Keratinocyte (primary cell): ENCODE results near the gene COL25A1. TPM values are rescaled to one million over a fixed set of nuclear protein-coding genes. Genes with fewer than 3 reads are reported as not detected.

Experiments used
- DNase-seq: peaks from one replicate; pipeline ENCODE4 v3.0.0-alpha.2; 2011; ENCODE audit warnings: low read depth, missing footprints, low spot score
- FAIRE-seq: peaks from 2 replicates; lab custom pipeline; 2011; peaks lifted over from hg19 to GRCh38; lab: Jason Lieb, UNC
- H2AFZ ChIP-seq: 2 replicates; pipeline ENCODE4 v1.6.0; 2012; ENCODE audit warnings: low read length, control low read depth, inconsistent platforms; ENCODE audit not compliant: control insufficient read depth
- H3K27ac ChIP-seq: 2 replicates; pipeline ENCODE4 v1.5.1; 2011; ENCODE audit warnings: low read length; ENCODE audit not compliant: control insufficient read depth, insufficient read depth
- H3K27me3 ChIP-seq: 3 replicates; pipeline ENCODE4 v1.6.0; 2011; ENCODE audit warnings: low read length; ENCODE audit not compliant: control insufficient read depth, insufficient read depth; ENCODE audit errors: extremely low read depth
- H3K36me3 ChIP-seq, 2 experiments: 2 replicates in 1 of 2; 3 replicates in 1 of 2; pipeline ENCODE4 v1.5.1; 2011; ENCODE audit warnings: low read length in 2 of 2, mild to moderate bottlenecking in 1 of 2; ENCODE audit not compliant: control insufficient read depth in 2 of 2, insufficient read depth in 2 of 2; ENCODE audit errors: extremely low read depth in 1 of 2
- H3K4me1 ChIP-seq: 3 replicates; pipeline ENCODE4 v1.5.1; 2011; ENCODE audit warnings: low read length; ENCODE audit not compliant: control insufficient read depth, insufficient read depth; ENCODE audit errors: extremely low read depth
- H3K4me2 ChIP-seq: 3 replicates; pipeline ENCODE4 v1.6.0; 2011; ENCODE audit warnings: low read depth, low read length; ENCODE audit not compliant: control insufficient read depth, insufficient read depth; ENCODE audit errors: extremely low read depth
- H3K4me3 ChIP-seq, 3 experiments: fragments of 200-600 bp in 1 of 3; sonication (generic) in 1 of 3; 2 replicates in 2 of 3; 3 replicates in 1 of 3; pipeline ENCODE4 v1.5.1; 2011 to 2016; ENCODE audit warnings: low read length in 3 of 3, mild to moderate bottlenecking in 3 of 3, control low read depth in 2 of 3, inconsistent platforms in 1 of 3, low read depth in 1 of 3, mixed read lengths in 1 of 3, mixed run types in 1 of 3, moderate library complexity in 1 of 3; ENCODE audit not compliant: control insufficient read depth in 2 of 3, insufficient read depth in 2 of 3; ENCODE audit errors: extremely low read depth in 1 of 3
- H3K79me2 ChIP-seq: 2 replicates; pipeline ENCODE4 v1.6.0; 2012; ENCODE audit warnings: low read length; ENCODE audit not compliant: control insufficient read depth, insufficient read depth
- H3K9ac ChIP-seq: 3 replicates; pipeline ENCODE4 v1.6.0; 2011; ENCODE audit warnings: low read length; ENCODE audit not compliant: control insufficient read depth, insufficient read depth; ENCODE audit errors: extremely low read depth
- H3K9me1 ChIP-seq: 3 replicates; pipeline ENCODE4 v1.6.0; 2011; ENCODE audit warnings: low read length; ENCODE audit not compliant: control insufficient read depth, insufficient read depth; ENCODE audit errors: extremely low read depth
- H3K9me3 ChIP-seq: 2 replicates; pipeline ENCODE4 v1.5.1; 2012; ENCODE audit warnings: low read depth, low read length; ENCODE audit not compliant: control insufficient read depth
- H4K20me1 ChIP-seq: 3 replicates; pipeline ENCODE4 v1.6.0; 2011; ENCODE audit warnings: low read length; ENCODE audit not compliant: control insufficient read depth, insufficient read depth; ENCODE audit errors: extremely low read depth
- CTCF ChIP-seq, 3 experiments: IDR thresholded peaks in 1 of 3; conservative IDR thresholded peaks in 1 of 3; optimal IDR thresholded peaks in 1 of 3; 2 replicates in 2 of 3; 3 replicates in 1 of 3; pipeline versions ENCODE3 to v1.5.1; 2011; ENCODE audit warnings: low read length in 3 of 3, mild to moderate bottlenecking in 3 of 3, moderate library complexity in 2 of 3, control low read depth in 1 of 3, inconsistent platforms in 1 of 3; ENCODE audit not compliant: insufficient read depth in 2 of 3; ENCODE audit errors: extremely low read depth in 1 of 3
- EZH2 ChIP-seq: IDR thresholded peaks from one replicate; pipeline ENCODE4 v1.6.1; 2012; ENCODE audit warnings: inconsistent platforms, mild to moderate bottlenecking, low read length, moderate library complexity
- dilution Hi-C: fragments of 300-500 bp; cut with MboI; formaldehyde crosslinking; loops from one replicate; pipeline ENCODE4 v1.7.0; 2020; ENCODE audit warnings: low sequenced_read_pairs; ENCODE audit not compliant: extremely low pct_ligation_motif_present
- polyA plus RNA-seq, 5 experiments: library from polyadenylated mRNA; depleted of rRNA in 3 of 5; stranded (reverse) in 3 of 5; stranded (forward) in 1 of 5; unstranded in 1 of 5; fragments of >200 nt; gene quantifications; 1 replicate in 1 of 5; 2 replicates in 3 of 5; 3 replicates in 1 of 5; pipeline versions ENCODE4 v1.2.1 to v1.2.3, GENCODE V29; 2011 to 2012; ENCODE audit warnings: missing spikeins in 2 of 5, low read depth in 1 of 5, low replicate concordance in 1 of 5

Gene COL25A1
- polyA plus RNA-seq, 1 donor (not counting 4 experiments of a cell fraction or from before 2014, with no cell fraction given): not detected

- Histone ChIP-seq H2AFZ (no peak overlapping the region), H3K4me1 (no peaks in the 10 kb centered on the region), H3K79me2 (no peaks in the 10 kb centered on the region), H3K9me1 (no peaks in the 10 kb centered on the region), H3K9ac (no peak overlapping the region), H3K4me3 (no peak overlapping the region), H3K9me3 (no peaks in the 10 kb centered on the region), H3K27ac (no peak overlapping the region), H3K27me3 (no peaks in the 10 kb centered on the region), H4K20me1 (no peaks in the 10 kb centered on the region), H3K36me3 (no peaks in the 10 kb centered on the region), H3K4me2 (no peak overlapping the region)
- TF ChIP-seq EZH2 (no peak), CTCF (optimal IDR thresholded peaks at IDR 0.05 in 1 of 3, IDR thresholded peaks at IDR 0.05 in 1 of 3, conservative IDR thresholded peaks at IDR 0.05 in 1 of 3; ENCODE audit: extremely low read depth in 1 of 3, insufficient read depth in 2 of 3, low read length in 3 of 3) (no peak)
- dilution Hi-C loops: no loop called here
- no peak for FAIRE-seq
- DNase-seq: no peak
Observed at GRCh38 chr4:109134921-109135320, 167.5 kb downstream of the COL25A1 start.

- DNase-seq (no peak), FAIRE-seq (no peak)
- no peaks in the 10 kb centered on the region for H3K79me2 ChIP-seq
- H3K36me3 ChIP-seq: no peaks in the 10 kb centered on the region
- H3K27me3 ChIP-seq: no peaks in the 10 kb centered on the region
- dilution Hi-C loops: no loop called here
- no peaks in the 10 kb centered on the region for H3K4me1 ChIP-seq
- H3K4me2 ChIP-seq: no peak overlapping the region
- no peaks in the 10 kb centered on the region for H3K9me1 ChIP-seq
- H3K9me3 ChIP-seq: no peaks in the 10 kb centered on the region
- no peak overlapping the region for H2AFZ ChIP-seq
- H3K4me3 ChIP-seq: no peak overlapping the region
- no peak overlapping the region for H3K27ac ChIP-seq
- H3K9ac ChIP-seq: no peak overlapping the region
- H4K20me1 ChIP-seq: no peaks in the 10 kb centered on the region
- TF ChIP-seq CTCF (optimal IDR thresholded peaks at IDR 0.05 in 1 of 3, IDR thresholded peaks at IDR 0.05 in 1 of 3, conservative IDR thresholded peaks at IDR 0.05 in 1 of 3; ENCODE audit: extremely low read depth in 1 of 3, insufficient read depth in 2 of 3, low read length in 3 of 3): no peak
- TF ChIP-seq EZH2: no peak
Observed at GRCh38 chr4:109134268-109134667, 168.2 kb downstream of the COL25A1 start.
